ENCODE results near the gene MDH2.
"Not testable (repeated sequence)": the region's sequence is repeated elsewhere in the genome, so short reads cannot be mapped to it uniquely, and the experiment has no call there.

MDH2 gene

DNA sequence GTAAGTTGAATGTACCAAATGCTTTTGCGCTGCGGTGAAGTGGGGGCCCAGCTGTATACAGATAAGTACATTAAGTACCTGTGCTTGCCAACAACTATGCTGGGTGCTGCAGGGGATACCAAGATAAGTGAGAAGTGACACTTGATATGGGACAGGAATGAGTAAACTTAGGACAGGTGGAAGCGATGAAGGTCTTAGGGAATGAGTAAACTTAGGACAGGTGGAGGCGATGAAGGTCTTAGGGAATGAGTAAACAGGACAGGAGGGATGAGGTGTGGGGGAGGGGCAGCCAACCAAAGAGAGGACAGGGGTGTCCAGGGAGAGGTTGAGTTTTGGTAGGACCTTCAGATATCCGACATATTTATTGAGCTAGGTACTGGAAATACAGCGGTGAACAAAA is 1.4 kb downstream of the MDH2 start:
- no peak for DNase-seq

DNA sequence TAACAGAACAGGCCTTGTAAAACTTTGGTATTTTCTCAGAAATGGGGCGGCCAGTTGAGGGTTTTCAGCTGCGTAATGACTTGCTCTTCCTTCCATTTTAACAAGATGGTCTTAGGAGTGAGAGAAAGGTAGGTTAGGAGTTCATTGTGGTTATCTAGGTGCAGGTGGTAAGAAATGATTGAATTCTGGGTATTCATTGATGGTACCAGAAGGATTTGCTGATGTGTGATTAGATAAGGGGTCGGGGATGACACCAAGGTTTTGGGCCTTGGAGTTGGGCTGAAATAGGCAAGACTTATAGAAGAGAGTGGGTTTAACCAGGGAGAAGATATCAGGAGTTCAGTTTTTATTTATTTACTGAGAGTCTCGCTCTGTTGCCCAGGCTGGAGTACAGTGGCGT is 2.6 kb downstream of the MDH2 start:
- DNase-seq = no peak

DNA sequence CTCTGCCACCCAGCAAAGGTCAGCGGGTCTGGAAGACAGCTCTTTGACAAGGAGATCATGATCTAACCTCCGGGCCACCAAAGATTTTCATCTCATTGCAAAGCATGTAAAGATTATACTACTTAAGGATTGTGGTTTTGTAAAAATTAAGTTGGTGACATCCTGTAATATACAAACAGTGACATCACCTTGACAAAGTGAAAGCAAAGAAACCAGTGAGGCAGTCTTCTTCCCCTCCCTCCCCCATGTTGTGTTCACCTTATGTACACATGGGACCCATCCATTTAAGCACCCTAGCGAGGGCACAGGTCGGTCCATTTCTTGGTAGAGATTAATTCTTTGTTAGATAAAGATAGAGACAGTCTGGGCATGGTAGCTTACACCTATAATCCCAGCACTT is 3.9 kb downstream of the MDH2 start:
- no peak for DNase-seq

DNA sequence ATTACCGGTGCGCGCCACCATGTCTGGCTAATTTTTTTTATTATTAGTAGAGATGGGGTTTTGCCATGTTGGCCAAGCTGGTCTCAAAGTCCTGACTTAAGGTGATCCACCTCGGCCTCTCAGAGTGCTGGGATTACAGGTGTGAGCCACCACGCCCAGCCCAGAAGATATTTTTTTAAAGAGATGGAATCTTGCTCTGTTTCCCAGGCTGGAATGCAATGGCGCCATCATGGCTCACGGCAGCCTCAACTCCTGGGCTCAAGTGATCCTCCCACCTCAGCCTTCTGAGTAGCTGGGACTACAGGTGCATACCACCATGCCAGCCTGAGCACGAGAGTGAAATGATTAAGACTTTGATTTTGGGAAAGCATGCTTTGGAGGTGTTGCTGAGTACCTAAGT is 4.8 kb downstream of the MDH2 start:
- DNase-seq = not testable (repeated sequence)

DNA sequence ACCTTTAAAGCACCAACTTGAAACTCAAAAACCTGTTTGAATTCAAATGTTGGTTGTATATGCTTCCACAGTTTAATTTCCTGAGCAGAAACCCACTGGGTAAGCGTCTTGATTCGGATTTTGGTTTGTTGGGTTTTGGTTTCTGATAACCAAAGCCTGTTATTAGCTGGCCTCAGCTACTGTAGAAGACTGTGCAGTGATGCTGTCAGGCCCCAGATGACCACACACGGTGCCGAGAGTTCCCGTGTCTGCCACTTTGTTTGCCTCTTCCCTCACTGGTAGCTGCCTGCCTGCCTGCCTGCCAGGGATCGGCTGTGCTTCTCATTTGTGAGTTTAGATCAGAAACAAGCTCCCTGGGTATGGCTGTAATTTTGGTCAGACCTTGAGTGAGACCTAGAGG is 5.6 kb downstream of the MDH2 start:
- DNase-seq = no peak

DNA sequence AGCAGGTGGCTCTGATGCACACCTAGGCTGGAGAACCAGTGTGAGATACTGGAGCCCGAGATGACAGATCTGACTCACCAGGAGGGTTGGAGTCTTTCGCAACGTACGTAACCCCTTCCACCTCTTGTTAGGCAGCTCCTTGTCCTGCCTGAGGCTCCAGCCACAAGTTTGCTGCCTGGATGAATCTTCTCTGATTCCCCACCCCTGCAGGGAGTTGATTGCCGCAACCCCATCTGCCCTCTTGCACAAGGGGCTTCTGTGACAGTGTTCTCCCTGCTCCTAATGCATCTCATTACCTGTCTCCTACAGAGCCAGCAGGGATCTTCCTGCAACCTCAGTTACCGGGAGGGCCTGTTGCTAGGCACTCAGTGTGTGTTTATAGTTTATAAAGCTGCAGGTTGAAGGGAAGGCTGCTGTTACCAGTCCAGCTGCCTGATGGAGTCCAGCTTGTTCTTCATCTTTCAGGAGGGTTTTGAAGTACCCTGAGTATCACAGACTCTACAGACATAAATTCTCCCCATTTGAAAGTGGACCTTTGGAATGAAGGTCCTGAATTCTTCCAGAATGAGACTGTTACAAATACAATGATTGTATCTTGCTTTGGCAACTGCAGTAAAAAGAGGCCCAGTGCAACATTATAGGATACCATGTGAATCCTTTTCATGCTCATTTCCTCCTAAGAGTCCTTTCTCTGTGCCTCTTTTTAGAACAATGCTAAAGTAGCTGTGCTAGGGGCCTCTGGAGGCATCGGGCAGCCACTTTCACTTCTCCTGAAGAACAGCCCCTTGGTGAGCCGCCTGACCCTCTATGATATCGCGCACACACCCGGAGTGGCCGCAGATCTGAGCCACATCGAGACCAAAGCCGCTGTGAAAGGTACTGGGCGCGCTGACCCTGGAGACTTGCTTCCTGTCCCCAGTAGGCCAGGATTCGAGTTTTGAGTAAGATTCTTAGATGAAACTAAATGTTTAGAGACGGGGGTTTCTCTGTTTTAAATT is 6.5 kb downstream of the MDH2 start:
- DNase-seq = no peak

DNA sequence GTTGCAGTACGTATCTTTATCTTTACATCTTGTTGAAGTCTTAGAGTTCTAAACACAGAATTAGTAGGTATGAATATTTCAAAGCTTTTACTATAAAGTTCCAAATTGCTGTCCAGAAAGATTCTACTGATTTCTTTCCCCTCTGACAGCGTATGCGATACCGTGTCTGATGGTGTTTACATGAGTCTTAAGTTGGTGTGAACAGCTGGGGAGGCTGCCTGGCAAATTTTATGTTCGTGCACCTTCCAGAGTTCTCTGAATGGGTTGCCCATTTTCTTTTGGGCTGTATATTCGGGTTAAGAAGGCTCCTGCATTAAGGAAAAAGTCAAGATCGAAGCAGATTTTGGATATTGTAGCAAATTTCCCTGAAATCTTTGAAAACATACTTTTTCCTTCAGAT is 8.3 kb downstream of the MDH2 start:
- DNase-seq = no peak

DNA sequence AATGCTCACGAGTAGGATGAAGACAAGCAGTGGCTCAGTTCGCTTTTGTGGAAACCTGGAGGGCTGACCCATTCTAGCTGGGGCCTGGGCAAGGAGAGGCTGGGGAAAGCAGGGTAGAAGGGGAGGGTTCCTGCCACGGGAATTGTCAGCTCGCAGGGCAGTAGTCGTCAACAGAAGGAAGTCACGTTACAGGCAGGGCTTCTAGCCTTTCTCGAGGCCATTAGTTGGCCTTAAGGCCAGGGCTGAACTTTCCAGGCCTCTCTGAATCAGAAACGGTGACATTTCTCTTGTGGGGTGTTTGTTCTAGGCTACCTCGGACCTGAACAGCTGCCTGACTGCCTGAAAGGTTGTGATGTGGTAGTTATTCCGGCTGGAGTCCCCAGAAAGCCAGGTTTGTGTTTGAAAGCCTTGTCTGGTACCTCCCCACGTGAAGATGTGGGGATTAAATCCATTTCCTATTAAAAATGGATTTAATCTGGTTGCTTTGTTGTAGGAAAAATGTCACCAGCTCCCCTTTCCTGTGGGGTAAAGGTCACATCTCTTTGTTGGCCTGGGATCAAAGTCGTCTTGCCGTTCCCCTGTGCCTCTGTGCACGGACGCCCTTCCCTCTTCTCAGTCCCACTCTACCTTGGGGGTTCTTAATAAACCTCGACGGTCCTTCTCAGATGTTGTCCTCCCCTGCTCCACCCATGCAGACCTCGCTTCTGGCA is 9.4 kb downstream of the MDH2 start:
- DNase-seq = no peak

DNA sequence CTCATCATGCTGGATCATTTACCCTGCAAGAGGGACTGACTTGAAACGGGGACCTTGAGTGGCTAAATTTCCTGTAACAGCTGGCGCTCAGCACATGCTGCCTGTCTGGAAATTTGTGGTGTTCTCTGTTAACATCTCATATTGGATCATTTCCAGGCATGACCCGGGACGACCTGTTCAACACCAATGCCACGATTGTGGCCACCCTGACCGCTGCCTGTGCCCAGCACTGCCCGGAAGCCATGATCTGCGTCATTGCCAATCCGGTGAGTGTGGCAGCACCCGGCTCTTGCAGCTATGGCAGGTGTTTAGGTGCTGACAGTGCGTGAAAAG is 9.9 kb downstream of the MDH2 start:
- DNase-seq = no peak

DNA sequence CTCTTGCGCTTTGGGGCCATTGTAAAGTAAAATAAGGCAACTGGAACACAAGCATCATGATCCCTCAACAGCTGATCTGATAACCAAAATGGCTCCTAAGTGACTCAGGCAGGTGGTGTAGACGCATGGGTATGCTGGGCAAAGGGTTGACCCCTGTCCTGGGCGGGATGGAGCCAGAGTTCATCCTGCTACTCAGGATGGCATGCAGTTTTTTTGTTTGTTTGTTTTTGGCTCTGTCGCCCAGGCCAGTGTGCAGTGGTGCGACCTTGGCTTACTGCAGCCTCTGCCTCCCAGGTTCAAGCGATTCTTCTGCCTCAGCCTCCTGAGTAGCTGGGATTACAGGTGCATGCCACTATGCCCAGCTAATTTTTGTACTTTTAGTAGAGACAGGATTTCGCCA is 10.8 kb downstream of the MDH2 start:
- DNase-seq = not testable (repeated sequence)

DNA sequence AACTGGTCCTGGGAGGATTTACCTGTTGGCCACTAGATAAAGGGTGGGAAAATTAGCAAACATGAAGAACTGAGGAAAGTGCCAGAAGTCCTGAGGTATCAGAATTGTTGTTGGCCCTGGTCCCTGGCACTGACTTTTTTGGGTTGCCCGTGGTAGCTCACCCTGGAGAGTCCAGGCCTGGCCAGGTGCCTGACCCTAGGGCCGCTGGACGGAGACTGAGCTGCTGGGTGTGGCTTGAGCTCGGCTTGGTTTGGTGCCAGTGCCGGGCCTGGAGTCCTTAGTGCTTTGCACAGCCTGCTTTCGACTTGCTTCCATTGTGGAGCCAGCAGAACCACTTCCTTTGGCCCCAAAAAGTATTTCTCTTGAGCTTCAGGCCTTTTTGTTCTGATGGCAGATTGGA is 12.9 kb downstream of the MDH2 start:
- no peak for DNase-seq

DNA sequence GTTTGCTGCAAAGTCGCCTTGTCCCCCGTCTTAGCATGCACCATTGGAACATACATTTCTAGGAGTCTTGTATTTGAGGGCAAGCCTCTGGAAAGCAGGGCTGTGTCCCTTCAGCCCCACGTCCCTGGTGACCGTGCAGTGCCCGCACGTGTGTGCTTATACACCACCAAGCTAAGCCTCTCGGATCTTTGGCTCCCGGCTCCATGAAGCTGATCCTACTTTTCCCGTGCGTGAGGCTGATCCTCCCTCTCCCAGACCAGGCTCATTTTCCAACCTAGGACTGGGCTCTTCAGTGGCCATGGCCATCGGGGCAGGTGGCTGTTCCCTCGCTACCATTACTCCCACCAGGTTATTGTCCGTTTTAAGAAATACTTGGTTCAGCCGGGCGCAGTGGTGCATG is 14.3 kb downstream of the MDH2 start:
- no peak for DNase-seq

DNA sequence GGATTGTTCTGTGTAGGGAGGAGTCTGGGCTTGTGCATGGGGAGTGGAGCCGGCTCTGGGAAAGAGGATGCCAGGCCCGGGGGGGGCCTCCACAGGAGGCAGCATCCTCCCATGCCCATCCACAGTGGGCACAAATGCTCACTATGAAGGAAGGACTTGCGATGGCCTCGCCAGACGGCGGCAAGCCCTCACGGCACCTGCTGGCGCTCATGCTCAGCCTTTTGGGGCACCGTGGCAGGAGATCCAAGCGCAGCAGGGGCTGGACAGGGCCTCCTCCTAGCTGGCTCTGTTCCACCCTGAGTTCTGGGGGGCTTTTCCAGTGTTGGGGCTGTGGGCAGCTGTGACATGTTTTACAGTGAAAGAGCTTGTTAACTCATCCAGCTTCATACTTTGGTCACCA is 15.2 kb downstream of the MDH2 start:
- DNase-seq = no peak

DNA sequence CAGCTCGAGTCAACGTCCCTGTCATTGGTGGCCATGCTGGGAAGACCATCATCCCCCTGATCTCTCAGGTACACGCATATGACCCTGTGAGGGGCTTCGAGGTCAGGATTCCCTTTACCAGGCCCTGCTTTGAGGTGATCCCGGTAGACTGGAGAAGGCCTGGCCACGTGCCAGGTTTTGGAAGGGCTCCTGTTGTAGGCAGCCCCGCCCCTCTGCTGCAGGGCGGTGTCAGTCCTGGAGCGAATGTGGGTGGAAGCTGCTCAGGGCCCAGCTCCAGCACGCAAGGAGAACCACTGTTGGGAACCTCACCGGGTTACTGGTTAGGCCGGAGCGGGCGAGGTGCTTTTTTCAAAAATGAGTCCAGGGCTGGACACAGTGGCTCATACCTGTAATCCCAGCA is 15.6 kb downstream of the MDH2 start:
- DNase-seq = no peak

DNA sequence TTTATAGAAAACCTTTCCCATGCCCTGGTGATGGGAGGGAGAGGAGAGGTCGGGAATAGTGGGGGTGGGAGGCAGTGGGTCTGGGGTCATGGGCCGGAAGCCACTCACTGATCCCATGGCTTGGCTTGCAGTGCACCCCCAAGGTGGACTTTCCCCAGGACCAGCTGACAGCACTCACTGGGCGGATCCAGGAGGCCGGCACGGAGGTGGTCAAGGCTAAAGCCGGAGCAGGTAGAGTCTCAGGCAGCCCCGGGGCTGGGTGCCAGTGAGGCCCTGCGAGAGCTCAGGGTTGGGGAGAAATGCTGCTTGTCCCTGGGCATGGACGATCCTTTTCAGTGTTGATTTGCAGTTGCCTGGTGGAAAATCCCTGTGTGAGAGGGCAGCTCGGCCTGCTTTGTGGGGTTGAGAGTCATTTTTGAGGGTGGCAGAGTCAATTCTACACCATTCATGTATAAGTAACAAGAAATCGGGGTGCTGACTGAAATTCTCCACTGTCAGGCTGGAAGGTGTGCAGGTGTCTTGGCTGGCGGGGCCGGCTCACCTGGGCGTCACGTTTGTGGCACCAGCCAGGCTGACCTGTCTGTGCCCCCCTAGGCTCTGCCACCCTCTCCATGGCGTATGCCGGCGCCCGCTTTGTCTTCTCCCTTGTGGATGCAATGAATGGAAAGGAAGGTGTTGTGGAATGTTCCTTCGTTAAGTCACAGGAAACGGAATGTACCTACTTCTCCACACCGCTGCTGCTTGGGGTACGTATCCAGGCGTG is 16.5 kb downstream of the MDH2 start:
- DNase-seq = no peak

DNA sequence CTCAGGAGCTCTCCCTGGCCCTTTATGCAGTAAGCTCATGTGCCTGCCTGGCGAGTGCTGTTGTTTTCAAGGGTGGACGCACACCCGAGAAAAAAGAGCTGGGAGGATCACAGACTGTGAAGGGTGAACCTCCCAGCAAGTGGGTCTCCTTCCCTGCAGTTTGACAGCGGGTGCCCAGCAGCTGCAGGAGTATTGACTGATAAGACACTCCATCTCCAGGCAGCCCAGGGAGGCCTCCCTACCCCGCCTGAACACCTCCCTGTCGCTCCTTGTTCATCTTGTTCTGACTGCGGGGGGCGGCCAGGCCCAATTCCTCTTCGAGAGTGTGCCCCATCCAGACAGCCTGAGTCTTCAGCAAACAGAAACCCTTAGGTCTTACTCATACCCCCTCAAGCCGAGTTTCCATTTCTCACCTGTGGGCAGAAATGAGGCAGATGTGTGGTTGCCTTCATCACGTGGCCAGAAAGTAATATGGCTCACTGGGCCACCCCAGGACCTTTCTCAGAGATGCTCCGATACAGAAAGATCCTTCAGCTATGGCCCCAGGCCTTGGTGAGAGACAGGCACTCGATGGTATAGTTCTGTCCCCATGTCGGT is 17.2 kb downstream of the MDH2 start:
- peak; percentile 22 for DNase-seq

DNA sequence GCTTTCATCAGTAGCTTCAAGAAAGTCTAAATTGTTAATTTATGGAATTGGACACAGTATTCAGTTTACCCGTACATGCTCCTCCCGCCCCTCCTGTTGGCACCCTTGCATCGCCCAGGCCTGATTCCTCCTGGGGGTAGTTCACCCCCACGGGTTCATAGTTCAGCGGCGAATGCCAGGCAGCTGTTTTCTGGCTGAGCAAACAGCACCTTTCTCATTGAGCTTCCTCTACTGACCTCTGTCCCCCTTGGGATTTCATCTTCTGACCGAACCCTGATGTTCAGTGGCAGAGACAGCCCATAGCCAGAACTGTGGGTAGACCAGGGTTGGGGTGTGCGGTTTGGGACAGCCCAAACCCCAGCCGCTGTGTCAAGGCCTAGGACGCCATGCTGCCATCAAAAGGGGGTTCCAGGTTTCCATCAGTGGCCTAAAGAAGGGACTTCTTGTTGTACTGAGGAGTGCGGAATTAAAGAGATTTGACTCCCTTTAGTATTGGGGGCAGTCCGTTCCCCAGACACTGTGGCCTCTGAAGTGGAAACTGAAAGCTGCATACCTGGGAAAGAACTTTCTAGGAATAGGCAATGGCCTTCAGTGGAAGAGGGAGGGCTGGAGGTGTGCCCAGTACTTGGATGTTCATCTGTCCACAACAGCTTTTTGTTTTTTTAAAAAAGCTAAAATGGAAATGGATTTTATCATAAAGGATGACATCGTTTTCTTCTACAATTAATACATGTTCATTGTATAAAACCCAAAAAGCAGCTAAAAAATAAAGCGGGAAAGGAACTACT is 19.0 kb downstream of the MDH2 start:
- DNase-seq = no peak

DNA sequence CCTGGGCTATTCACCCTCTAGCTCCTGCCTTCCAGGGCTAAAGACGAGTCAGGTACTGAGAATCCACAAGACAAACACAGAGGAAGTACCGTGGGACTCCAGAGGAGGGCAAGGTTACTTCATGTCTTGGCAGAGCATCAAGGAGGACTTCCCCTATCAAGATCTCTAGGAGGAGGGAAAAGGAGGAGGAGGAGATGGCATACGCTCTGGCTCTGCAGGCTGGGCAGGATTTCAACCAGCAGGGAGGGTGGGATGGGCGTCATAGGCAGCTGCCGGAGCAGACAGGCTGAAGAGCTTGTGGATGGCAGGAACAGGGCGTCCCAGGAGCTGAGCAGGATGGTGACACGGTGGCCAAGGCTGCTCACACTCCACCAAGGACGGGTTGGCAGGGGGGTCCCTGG is 21.3 kb downstream of the MDH2 start:
- DNase-seq = no peak

DNA sequence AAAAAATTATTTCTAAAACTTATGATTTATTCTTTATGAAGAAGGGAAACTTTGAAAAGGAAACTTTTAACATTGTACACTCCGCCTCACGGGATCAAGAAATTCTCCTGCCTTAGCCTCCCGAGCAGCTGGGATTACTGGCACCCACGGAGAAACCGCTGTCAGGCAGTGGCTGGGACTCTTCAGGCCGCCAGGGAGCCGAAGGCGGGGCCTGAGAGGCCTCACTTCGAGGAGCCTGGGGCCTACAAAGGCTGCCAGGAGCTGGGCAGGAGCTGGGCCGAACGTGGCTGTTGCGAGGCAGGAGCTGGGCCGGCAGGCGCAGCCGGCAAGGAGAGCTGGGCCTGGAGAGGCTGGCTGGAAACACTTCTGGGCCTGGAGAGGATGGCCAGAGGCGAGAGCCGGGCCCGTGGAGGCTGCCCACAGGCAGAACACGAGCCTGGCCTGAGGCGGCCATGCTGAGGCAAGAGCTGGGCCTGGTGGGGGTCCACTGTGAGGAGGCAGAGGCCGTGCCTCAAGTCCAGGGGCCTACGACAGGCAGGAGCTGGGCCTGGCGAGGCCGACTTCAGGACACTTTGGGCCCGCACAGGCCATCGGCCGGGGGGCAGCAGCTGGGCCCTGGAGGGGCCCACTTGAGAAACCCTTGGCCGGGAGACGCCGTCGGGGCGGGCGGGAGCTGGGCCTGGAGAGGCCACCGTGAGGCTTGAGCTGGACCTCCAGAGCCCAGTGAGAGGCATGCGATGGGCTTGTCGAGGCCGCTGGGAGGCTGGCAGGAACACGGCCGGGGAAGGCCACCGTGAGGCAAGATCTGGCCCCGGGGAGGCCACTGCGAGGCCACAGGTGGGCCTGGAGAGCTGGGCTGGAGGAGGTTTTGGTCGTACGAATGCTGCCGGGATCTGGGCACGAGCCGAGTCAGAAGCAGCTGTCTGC is 23.7 kb downstream of the MDH2 start:
- no peak for DNase-seq

DNA sequence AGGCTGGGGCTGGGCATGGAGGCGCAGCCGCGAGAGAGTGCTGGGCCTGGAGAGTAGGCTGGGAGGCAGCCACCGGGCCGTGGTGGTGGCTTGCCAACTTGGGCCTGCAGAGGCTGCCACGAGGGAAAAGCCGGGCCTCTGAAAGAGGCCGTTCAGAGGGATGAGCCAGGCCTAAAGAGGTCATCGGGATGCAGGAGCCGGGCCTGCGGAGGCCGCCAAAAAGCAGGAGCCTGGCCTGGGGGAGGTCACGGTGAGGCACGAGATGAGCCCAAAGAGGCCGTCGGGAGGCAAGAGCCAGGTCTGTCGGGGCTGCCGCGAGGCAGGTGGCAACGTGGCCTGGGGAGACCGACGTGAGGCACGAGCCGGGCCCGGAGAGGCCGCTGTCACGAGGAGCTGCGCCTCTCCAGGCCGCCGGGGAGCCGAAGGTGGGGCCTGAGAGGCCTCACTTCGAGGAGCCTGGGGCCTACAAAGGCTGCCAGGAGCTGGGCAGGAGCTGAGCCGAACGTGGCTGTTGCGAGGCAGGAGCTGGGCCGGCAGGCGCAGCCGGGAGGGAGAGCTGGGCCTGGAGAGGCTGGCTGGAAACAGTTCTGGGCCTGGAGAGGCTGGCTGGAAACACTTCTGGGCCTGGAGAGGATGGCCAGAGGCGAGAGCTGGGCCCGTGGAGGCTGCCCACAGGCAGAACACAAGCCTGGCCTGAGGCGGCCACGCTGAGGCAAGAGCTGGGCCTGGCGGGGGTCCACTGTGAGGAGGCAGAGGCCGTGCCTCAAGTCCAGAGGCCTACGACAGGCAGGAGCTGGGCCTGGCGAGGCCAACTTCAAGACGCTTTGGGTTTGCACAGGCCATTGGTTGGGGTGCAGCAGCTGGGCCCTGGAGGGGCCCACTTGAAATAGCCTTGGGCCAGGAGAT is 24.6 kb downstream of the MDH2 start:
- no peak for DNase-seq
